K562 (cell line): ENCODE measurements around the gene CAPN5. TPM values are rescaled to one million over a fixed set of nuclear protein-coding genes. Genes with fewer than 3 reads are reported as not detected.

Experiments used
- ARID2 ChIP-seq: fragments of 450-650 bp; IDR thresholded peaks from 2 replicates; pipeline ENCODE4 v1.6.1; 2017; ENCODE audit warnings: antibody characterized with exemption, mild to moderate bottlenecking
- ARID3A ChIP-seq: IDR thresholded peaks from 2 replicates; pipeline ENCODE4 v1.6.1; 2012; ENCODE audit warnings: low read depth, low read length, improper control_type of control experiment, borderline replicate concordance
- ATF7 ChIP-seq: fragments of 450-650 bp; IDR thresholded peaks from 2 replicates; pipeline ENCODE4 v1.7.1; 2014; ENCODE audit warnings: mild to moderate bottlenecking, moderate library complexity
- CHD2 ChIP-seq: IDR thresholded peaks from 2 replicates; pipeline ENCODE4 v1.6.1; 2011; ENCODE audit warnings: low read depth, low read length
- DLX4 ChIP-seq: fragments of 250-450 bp; sonication (Bioruptor Pico); IDR thresholded peaks from 2 replicates; pipeline ENCODE4 v1.6.1; 2021; ENCODE audit warnings: mild to moderate bottlenecking
- ERF ChIP-seq: fragments of 450-650 bp; formaldehyde crosslinking; IDR thresholded peaks from 2 replicates; pipeline ENCODE4 v1.4.0; 2020; ENCODE audit warnings: mild to moderate bottlenecking, mixed read lengths
- MGA ChIP-seq: fragments of 450-650 bp; IDR thresholded peaks from 2 replicates; pipeline ENCODE4 v1.6.1; 2016; ENCODE audit warnings: mild to moderate bottlenecking, moderate library complexity
- NR4A1 ChIP-seq, 2 experiments: fragments of 250-450 bp in 1 of 2; fragments of 450-650 bp in 1 of 2; sonication (Bioruptor Pico) in 1 of 2; IDR thresholded peaks; 2 replicates each; pipeline versions ENCODE4 v1.4.0 to v1.6.1; 2016 to 2020; ENCODE audit warnings: mild to moderate bottlenecking in 2 of 2, missing compliant biosample characterization in 1 of 2, missing genetic modification characterization in 1 of 2, moderate library complexity in 1 of 2
- PYGO2 ChIP-seq: fragments of 450-650 bp; IDR thresholded peaks from 2 replicates; pipeline ENCODE4 v1.6.1; 2016; ENCODE audit warnings: mild to moderate bottlenecking, missing genetic modification characterization, moderate library complexity, missing compliant biosample characterization
- RBM15 ChIP-seq: fragments of 200-400 bp; formaldehyde crosslinking; IDR thresholded peaks from 2 replicates; pipeline ENCODE4 v1.6.1; 2018; ENCODE audit warnings: mild to moderate bottlenecking, low read length, moderate library complexity; ENCODE audit not compliant: insufficient read depth
- SIN3B ChIP-seq: fragments of 450-650 bp; IDR thresholded peaks from 2 replicates; pipeline ENCODE4 v1.6.1; 2017; ENCODE audit warnings: low read depth, mild to moderate bottlenecking, moderate library complexity
- SNAPC5 ChIP-seq: fragments of 250-450 bp; sonication (Bioruptor Pico); IDR thresholded peaks from 2 replicates; pipeline ENCODE4 v1.8.0; 2021; ENCODE audit warnings: moderate library complexity, mild to moderate bottlenecking, inconsistent platforms
- SOX6 ChIP-seq: fragments of 450-650 bp; IDR thresholded peaks from 2 replicates; pipeline ENCODE4 v1.6.1; 2014; ENCODE audit warnings: mild to moderate bottlenecking
- ZNF696 ChIP-seq: fragments of 250-450 bp; sonication (Bioruptor Pico); conservative IDR thresholded peaks from 2 replicates; pipeline ENCODE4 v1.4.0; 2020; ENCODE audit warnings: mild to moderate bottlenecking, moderate library complexity
- polyA plus RNA-seq, 8 experiments: library from polyadenylated mRNA; depleted of rRNA in 4 of 8; stranded (reverse) in 5 of 8; unstranded in 3 of 8; fragments of >200 nt; fragmentation: Nextera tagmentation in 2 of 8; fragmentation: Illumina TruSeq in 1 of 8; extraction: Ambion mirVana in 2 of 8; extraction: Trizol in 1 of 8; gene quantifications; 2 replicates each; pipeline versions ENCODE4 v1.2.1 to v1.2.3, GENCODE V29; 2011 to 2014; ENCODE audit warnings: inconsistent platforms in 1 of 8, missing spikeins in 1 of 8
- total RNA-seq, 7 experiments: library from RNA; depleted of rRNA in 6 of 7; stranded (reverse); fragments of >200 nt in 6 of 7; fragmentation: Illumina TruSeq in 2 of 7; extraction: Trizol in 2 of 7; gene quantifications; 2 replicates each; pipeline versions ENCODE4 v1.2.1 to v1.2.3, GENCODE V29; 2011 to 2021; ENCODE audit warnings: low replicate concordance in 1 of 7

Gene CAPN5
- total and polyA plus RNA-seq, 9 of the 15 experiments (the other 6 are each of a cell fraction or from before 2014, with no cell fraction given), result 0.04 to 0.44 (median 0.14) TPM; not detected in 2

- TF ChIP-seq MGA, result no peak
- no peak for TF ChIP-seq ARID2
- TF ChIP-seq ZNF696 (CRISPR knock-in tag), result no peak
- no peak; the same call in 1 of the 2 replicates for TF ChIP-seq SIN3B
- TF ChIP-seq NR4A1 (CRISPR knock-in tag; IDR thresholded peaks at IDR 0.05), result no peak
- no peak for TF ChIP-seq NR4A1 (tag; IDR thresholded peaks at IDR 0.05)
- TF ChIP-seq ERF (CRISPR knock-in tag), result no peak
- TF ChIP-seq ATF7, result peak; percentile 69; the same call in 1 of the 2 replicates
- TF ChIP-seq SOX6, result no peak
- TF ChIP-seq SNAPC5, result no peak
- no peak for TF ChIP-seq DLX4 (CRISPR knock-in tag)
- TF ChIP-seq CHD2, result no peak
- no peak for TF ChIP-seq RBM15
- no peak for TF ChIP-seq PYGO2 (tag)
- TF ChIP-seq ARID3A, result no peak
Measured at GRCh38 chr11:77066229-77067042, at the start of gene CAPN5 (continued).
